GM21825 (cell line): Measurements from ENCODE around the gene KLHL29.

Experiments used
- ATAC-seq: cut with Tn5 transposase; IDR thresholded peaks from one replicate; pipeline ENCODE4 v1.9.1; 2021; ENCODE audit warnings: mild to moderate bottlenecking, moderate library complexity; ENCODE audit not compliant: unreplicated experiment

Gene KLHL29

GRCh38 chr2:23488584-23488983 is 103.6 kb downstream of the KLHL29 start:
- ATAC-seq: no peak

DNA sequence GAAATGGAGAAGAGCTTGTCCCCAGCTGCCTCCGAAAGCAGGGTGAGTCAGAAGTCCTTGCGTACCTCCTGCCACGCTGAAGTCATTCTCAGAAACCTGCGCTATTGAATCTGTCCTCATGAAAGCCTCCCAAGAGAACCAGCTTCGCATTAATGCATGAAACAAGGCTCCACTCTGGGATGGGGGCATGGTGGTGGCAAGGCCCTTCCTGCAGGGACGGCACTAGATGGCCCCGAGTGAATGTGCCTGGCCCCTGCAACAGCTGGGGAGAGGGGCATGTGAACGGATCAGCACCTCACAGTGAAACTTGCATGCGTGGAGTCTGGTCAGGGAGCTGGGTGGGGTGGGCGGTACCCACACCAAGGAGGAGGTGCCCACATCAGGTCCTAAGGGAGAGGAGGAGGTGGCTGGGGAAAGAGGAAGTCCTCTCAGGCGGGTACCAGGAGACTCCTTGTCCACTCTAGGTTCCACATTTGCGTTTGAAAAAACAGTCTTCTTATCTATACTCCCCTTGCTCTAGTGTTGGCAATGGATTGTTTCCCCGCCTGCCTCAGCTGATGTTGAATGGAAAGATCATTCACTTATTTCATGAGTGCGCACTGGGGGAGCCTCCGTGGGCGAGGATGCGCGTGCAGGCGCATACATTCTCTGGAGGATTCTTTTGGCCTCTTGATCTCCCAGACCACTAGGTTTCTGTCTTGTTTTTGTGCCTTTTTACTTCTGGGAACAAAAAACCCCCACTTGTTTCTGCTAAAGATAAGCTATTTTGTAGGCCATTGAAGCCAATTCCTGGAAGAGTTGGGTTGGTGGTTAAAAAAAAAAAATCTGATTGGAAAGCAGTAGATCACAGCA is 104.7 kb downstream of the KLHL29 start:
- ATAC-seq: no peak

- no peak for ATAC-seq
Observed at GRCh38 chr2:23491591-23492336, 106.8 kb downstream of the KLHL29 start.

GRCh38 chr2:23492337-23492675 is 107.3 kb downstream of the KLHL29 start:
- ATAC-seq: no peak

- ATAC-seq: no peak
Observed at GRCh38 chr2:23492921-23493320, 107.9 kb downstream of the KLHL29 start.

DNA sequence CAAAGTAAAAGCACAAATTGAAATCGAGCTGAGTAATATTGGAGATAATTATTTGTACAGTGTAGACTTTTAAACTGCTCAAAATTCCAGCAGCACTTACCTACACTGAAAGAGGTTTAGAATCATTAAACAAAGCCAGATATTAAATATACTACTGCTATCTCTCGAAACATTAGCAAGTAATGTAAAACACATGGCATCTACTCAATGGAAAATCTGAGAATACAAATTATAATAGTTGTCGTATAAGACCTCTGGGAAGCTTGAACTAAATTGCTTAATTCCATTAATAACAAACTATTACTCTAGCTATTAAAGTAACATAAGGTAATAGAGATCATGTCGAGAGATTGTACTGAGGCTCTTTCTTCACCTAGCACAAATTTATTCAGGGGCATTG is 108.9 kb downstream of the KLHL29 start:
- no peak for ATAC-seq

- no peak for ATAC-seq
Observed at GRCh38 chr2:23494286-23494685, 109.3 kb downstream of the KLHL29 start.

DNA sequence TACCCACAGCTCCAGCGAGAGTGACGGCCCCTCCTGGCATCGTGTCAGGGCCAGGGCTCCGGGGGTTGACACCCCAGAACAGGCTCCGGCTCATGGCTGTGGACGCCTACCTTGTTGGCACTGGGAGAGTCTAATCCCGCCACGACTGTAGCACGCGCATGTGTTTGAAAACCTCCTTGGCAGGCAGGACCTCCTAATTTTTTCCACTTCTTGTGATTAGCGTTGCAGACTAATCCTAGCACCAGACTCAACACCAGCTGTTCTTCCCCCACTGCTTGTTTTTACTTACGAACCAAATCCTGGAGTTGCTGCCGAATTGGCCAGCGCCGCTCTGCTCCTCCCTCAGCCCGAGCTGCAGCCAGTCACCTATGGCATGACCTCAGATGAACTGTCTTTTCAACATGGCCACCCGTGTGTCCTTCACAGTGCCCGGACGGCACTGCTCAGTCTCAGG is 110.7 kb downstream of the KLHL29 start:
- ATAC-seq: no peak

GRCh38 chr2:23496456-23496855 is 111.5 kb downstream of the KLHL29 start:
- ATAC-seq: no peak

- no peak for ATAC-seq
Observed at GRCh38 chr2:23497063-23497462, 112.1 kb downstream of the KLHL29 start.

DNA sequence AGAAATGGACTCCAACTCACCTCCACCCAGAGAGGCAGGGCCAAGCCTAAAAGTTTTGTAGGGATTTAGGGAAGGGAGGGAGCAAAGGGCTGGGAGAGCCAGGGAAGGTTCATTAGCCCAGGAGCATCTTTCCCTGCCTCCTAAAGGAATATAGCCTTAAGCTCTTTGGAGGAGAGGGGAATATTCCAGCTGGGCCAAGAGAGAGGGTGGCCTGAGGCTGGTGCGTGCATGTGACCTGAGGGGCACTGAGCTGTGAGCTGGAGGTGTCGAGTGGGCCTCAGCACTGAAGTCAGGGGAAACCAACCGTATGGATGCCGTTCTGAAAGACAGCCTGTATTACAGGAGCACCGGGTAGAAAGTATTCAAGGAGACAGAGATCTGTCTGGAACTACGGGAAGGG is 112.6 kb downstream of the KLHL29 start:
- no peak for ATAC-seq

- ATAC-seq: no peak
Observed at GRCh38 chr2:23498943-23499342, 114.0 kb downstream of the KLHL29 start.

GRCh38 chr2:23499439-23499838 is 114.5 kb downstream of the KLHL29 start:
- no peak for ATAC-seq

DNA sequence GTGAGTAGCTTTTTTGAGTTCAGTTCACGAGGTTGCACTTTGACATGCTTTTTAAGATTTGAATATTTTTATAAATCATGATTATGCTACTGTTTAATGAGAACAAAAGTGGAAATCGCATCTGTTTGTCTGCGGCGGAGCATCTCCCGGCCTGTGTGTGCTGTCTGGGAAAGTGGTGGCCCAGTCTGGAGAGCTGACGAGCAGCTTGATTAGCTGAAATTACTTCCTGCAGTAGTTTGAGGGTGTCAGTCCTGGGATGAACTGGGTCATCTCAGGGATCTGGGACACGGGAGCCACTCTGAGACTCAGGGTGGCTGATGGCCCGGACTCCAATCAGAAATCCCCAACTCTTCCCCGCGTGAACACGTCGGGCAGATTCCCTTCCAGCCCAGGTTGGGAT is 115.9 kb downstream of the KLHL29 start:
- ATAC-seq: no peak

- ATAC-seq: no peak
Observed at GRCh38 chr2:23502096-23502495, 117.1 kb downstream of the KLHL29 start.

- ATAC-seq: no peak
Observed at GRCh38 chr2:23503097-23503496, 118.1 kb downstream of the KLHL29 start.

GRCh38 chr2:23503682-23504081 is 118.7 kb downstream of the KLHL29 start:
- no peak for ATAC-seq

- ATAC-seq: no peak
Observed at GRCh38 chr2:23504591-23504990, 119.6 kb downstream of the KLHL29 start.

DNA sequence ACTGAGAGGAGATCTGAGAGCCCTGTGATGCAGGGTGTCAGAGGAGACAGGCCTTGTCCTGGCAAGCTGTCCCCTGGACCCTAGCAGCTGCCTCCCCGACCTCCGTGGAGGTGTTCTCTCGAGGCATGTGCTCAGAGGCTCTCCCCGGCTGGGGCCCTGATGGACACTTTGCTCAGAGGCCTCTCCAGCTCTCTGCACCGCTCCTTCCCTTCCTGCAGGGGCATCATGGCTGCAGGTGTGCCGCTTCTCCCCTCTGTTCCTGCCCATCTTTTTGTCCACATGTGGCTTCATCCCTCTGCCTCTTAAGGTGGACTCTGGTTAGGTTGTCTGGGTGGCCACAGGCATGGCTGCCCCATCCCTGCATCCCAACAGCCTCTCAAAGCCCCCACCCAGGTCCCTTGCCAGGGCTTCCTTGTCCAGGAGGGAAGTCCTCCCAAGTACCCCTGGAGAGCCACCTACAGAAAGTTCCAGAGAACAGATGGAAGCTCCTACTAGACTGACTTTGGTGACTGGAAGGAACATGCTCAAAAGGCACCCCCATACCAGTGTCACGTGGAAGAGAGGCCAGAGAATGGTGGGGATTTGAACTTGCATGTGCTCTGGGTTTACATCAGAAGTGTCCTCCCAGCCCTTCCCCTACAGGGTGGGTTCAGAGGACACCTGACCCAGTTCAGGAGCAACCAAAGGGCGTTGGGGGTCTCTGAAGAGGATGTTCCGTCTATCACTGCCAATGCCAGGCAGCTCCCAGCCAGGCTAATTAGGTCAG is 120.4 kb downstream of the KLHL29 start:
- no peak for ATAC-seq

- ATAC-seq: no peak
Observed at GRCh38 chr2:23505984-23506380, 121.0 kb downstream of the KLHL29 start.

DNA sequence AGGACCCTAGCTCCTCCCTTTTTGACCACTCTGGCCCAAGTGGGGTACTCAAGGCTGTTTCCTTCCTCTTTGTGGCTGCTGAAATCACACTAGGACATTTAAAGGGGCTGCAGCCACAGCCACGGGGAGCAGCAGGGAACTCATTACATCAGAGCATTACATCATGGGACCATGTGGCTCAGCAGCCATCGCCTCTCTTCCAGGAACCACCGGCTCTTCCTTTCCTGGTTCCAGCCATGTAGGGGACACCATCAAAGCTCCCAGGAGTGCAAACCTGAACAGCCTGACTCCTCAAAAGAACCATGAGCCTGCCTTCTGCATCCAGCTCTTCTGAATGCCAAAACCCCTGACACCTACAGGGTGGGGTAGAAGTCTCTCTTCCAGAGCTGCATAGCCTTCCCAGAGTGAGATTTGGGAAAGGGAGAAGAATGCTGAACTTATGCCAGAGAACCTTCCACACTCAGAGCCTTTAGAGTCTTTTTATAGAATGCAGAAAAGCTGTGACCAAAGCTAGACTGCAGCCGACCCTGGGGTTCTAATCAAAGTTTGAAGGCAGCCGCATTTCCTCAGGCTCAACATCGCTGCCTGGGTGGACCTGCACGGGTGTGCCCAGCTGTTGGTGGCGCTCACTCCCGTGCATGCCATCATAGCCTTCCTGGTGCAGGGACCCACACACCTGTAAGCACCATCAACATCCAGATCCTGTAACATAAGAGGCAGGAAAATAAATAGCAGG is 121.7 kb downstream of the KLHL29 start:
- ATAC-seq: no peak
